K562 (cell line): ENCODE results near the gene COPE. TPM values are rescaled to one million over a fixed set of nuclear protein-coding genes. Genes with fewer than 3 reads are reported as not detected.

Experiments used
- BRF1 ChIP-seq: IDR thresholded peaks from 3 replicates; pipeline ENCODE4 v1.6.1; 2011; ENCODE audit warnings: borderline replicate concordance, mild to moderate bottlenecking; ENCODE audit not compliant: insufficient read length; ENCODE audit errors: extremely low read depth
- CREBBP ChIP-seq: IDR thresholded peaks from one replicate; pipeline ENCODE4 v1.6.1; 2012; ENCODE audit warnings: low read depth, mild to moderate bottlenecking, control low read depth, inconsistent platforms, low read length
- CTBP1 ChIP-seq: fragments of 450-650 bp; IDR thresholded peaks from 2 replicates; pipeline ENCODE4 v1.6.1; 2016; ENCODE audit warnings: borderline replicate concordance
- E2F4 ChIP-seq: sonication (generic); formaldehyde crosslinking; IDR thresholded peaks from 2 replicates; pipeline ENCODE4 v1.8.0; 2022; ENCODE audit warnings: mild to moderate bottlenecking, low read depth, missing genetic modification reagents
- EGR1 ChIP-seq: fragments of 450-650 bp; conservative IDR thresholded peaks from 2 replicates; pipeline ENCODE4 v1.6.1; 2017; ENCODE audit warnings: mild to moderate bottlenecking
- ELF4 ChIP-seq: fragments of 450-650 bp; formaldehyde crosslinking; IDR thresholded peaks from 2 replicates; pipeline ENCODE4 v1.4.0; 2022; ENCODE audit warnings: missing genetic modification characterization
- MAZ ChIP-seq, 2 experiments: fragments of 450-650 bp in 1 of 2; sonication (generic) in 1 of 2; formaldehyde crosslinking; IDR thresholded peaks in 1 of 2; conservative IDR thresholded peaks in 1 of 2; 2 replicates each; pipeline versions ENCODE4 v1.4.0 to v1.5.0; 2020; ENCODE audit warnings: mild to moderate bottlenecking in 1 of 2, missing genetic modification reagents in 1 of 2
- NBN ChIP-seq: fragments of 450-650 bp; IDR thresholded peaks from 2 replicates; pipeline ENCODE4 v1.6.1; 2016; ENCODE audit warnings: low read depth, mild to moderate bottlenecking
- NRF1 ChIP-seq, 2 experiments: fragments of 450-650 bp; IDR thresholded peaks in 1 of 2; conservative IDR thresholded peaks in 1 of 2; 2 replicates each; pipeline ENCODE4 v1.6.1; 2014; ENCODE audit warnings: mild to moderate bottlenecking in 2 of 2
- RB1 ChIP-seq: fragments of 450-650 bp; IDR thresholded peaks from 2 replicates; pipeline ENCODE4 v1.6.1; 2017; ENCODE audit warnings: low read depth, mild to moderate bottlenecking
- RBM39 ChIP-seq: fragments of 200-400 bp; formaldehyde crosslinking; optimal IDR thresholded peaks from 2 replicates; pipeline ENCODE3; 2018; ENCODE audit warnings: low read depth, low read length
- SMARCB1 ChIP-seq: IDR thresholded peaks from 2 replicates; pipeline ENCODE4 v1.6.1; 2011; ENCODE audit warnings: improper control_type of control experiment, low read depth; ENCODE audit not compliant: insufficient read length
- SRF ChIP-seq, 2 experiments: fragments of 250-450, 450-650 bp in 1 of 2; sonication (Bioruptor Pico) in 1 of 2; sonication (generic) in 1 of 2; formaldehyde crosslinking; IDR thresholded peaks; 2 replicates each; pipeline versions ENCODE4 v1.5.0 to v1.5.1; 2020 to 2022; ENCODE audit warnings: mild to moderate bottlenecking in 1 of 2, missing genetic modification reagents in 1 of 2
- ZKSCAN1 ChIP-seq: fragments of 150-350 bp; IDR thresholded peaks from 2 replicates; pipeline ENCODE4 v1.6.1; 2016; ENCODE audit warnings: low read depth, low read length
- polyA plus RNA-seq, 8 experiments: library from polyadenylated mRNA; depleted of rRNA in 4 of 8; stranded (reverse) in 5 of 8; unstranded in 3 of 8; fragments of >200 nt; fragmentation: Nextera tagmentation in 2 of 8; fragmentation: Illumina TruSeq in 1 of 8; extraction: Ambion mirVana in 2 of 8; extraction: Trizol in 1 of 8; gene quantifications; 2 replicates each; pipeline versions ENCODE4 v1.2.1 to v1.2.3, GENCODE V29; 2011 to 2014; ENCODE audit warnings: inconsistent platforms in 1 of 8, missing spikeins in 1 of 8
- total RNA-seq, 7 experiments: library from RNA; depleted of rRNA in 6 of 7; stranded (reverse); fragments of >200 nt in 6 of 7; fragmentation: Illumina TruSeq in 2 of 7; extraction: Trizol in 2 of 7; gene quantifications; 2 replicates each; pipeline versions ENCODE4 v1.2.1 to v1.2.3, GENCODE V29; 2011 to 2021; ENCODE audit warnings: low replicate concordance in 1 of 7
- TF ChIP-seq, protein P1 (sequence below), 3 experiments: fragments of 200-800 bp in 1 of 3; sonication (Bioruptor generic) in 1 of 3; sonication (generic) in 1 of 3; formaldehyde crosslinking in 1 of 3; IDR thresholded peaks; 2 replicates each; pipeline versions ENCODE4 v1.6.1 to v1.8.0; 2016 to 2022; ENCODE audit warnings: mild to moderate bottlenecking in 2 of 3, missing compliant biosample characterization in 2 of 3, missing genetic modification characterization in 2 of 3, missing genetic modification reagents in 1 of 3
- TF ChIP-seq, protein P2 (sequence below): sonication (generic); formaldehyde crosslinking; IDR thresholded peaks from 2 replicates; pipeline ENCODE4 v1.8.1; 2023; ENCODE audit warnings: mild to moderate bottlenecking, missing genetic modification reagents
- TF ChIP-seq, protein P3 (sequence below): fragments of 450-650 bp; IDR thresholded peaks from 2 replicates; pipeline ENCODE4 v1.6.1; 2016
- TF ChIP-seq, protein P4 (sequence below): fragments of 450-650 bp; formaldehyde crosslinking; conservative IDR thresholded peaks from 2 replicates; pipeline ENCODE4 v1.4.0; 2022; ENCODE audit warnings: mild to moderate bottlenecking, missing genetic modification characterization

COPE gene
- total and polyA plus RNA-seq, 9 of the 15 experiments (the other 6 are each of a cell fraction or from before 2014, with no cell fraction given): 5.8 to 273 (median 147) TPM

DNA sequence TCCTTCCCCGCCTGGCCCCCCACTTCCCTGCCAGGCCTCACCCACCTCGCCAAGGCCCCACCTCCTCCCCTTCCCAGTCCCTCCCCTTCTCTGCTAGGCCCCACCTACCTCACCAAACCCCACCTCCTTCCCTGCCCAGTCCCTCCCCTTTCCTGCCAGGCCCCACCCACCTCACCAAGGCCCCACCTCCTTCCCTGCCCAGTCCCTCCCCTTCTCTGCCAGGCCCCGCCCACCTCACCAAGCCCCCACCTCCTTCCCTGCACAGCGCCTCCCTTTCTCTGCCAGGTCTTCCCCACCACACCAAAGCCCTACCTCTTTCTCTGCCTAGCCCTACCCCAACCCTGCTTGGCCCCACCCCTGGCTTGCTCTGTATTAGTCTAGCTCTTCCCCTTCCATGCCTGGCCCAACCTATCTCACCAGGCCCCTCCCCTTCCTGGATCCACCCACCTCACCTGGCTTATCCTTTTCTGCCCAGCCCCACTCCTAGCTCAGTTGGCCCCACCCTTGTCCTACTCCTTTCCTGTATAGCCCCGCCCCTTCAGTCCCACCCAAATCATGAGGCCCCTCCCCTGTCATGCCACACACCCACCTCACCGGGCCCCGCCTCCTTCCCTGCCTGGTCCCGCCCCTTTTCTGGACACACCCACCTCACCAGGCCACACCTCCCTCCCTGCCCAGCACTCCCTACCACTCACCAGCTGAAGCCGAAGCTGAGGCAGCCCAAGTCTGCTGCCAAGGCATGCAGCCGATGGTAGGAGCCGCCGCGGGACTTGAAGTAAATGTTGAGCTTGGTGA is 39.4 kb downstream of the COPE start (continued):
- TF ChIP-seq CREBBP (no peak), NBN (0 out of 2 replicates have a peak, but pooled peaks have one; percentile 32), RB1 (no peak), ELF4 (CRISPR knock-in tag) (0 out of 2 replicates have a peak, but pooled peaks have one; percentile 26), SRF (CRISPR knock-in tag; IDR thresholded peaks at IDR 0.05) (0 out of 4 replicates have a peak, but pooled peaks of 1 of the 2 experiments have one; percentile 42), RBM39 (no peak), NRF1 (conservative IDR thresholded peaks at IDR 0.05 in 1 of 2, IDR thresholded peaks at IDR 0.05 in 1 of 2) (peak; percentile 21 to 41; a peak in 1 of 4 replicates), SMARCB1 (no peak), E2F4 (CRISPR knock-in tag) (no peak), CTBP1 (no peak), BRF1 (no peak), MAZ (CRISPR knock-in tag; conservative IDR thresholded peaks at IDR 0.05 in 1 of 2, IDR thresholded peaks at IDR 0.05 in 1 of 2) (peak in 1 of 2 experiments; percentile 59; a peak in 2 of 4 replicates), ZKSCAN1 (no peak), EGR1 (0 out of 2 replicates have a peak, but pooled peaks have one; percentile 4)
- TF ChIP-seq, protein P1, sequence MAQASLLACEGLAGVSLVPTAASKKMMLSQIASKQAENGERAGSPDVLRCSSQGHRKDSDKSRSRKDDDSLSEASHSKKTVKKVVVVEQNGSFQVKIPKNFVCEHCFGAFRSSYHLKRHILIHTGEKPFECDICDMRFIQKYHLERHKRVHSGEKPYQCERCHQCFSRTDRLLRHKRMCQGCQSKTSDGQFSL (CRISPR knock-in tag; IDR thresholded peaks at IDR 0.05): no peak
- TF ChIP-seq, protein P1 (tag; IDR thresholded peaks at IDR 0.05): no peak
- TF ChIP-seq, protein P2, sequence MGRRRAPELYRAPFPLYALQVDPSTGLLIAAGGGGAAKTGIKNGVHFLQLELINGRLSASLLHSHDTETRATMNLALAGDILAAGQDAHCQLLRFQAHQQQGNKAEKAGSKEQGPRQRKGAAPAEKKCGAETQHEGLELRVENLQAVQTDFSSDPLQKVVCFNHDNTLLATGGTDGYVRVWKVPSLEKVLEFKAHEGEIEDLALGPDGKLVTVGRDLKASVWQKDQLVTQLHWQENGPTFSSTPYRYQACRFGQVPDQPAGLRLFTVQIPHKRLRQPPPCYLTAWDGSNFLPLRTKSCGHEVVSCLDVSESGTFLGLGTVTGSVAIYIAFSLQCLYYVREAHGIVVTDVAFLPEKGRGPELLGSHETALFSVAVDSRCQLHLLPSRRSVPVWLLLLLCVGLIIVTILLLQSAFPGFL: no peak
- TF ChIP-seq, protein P3, sequence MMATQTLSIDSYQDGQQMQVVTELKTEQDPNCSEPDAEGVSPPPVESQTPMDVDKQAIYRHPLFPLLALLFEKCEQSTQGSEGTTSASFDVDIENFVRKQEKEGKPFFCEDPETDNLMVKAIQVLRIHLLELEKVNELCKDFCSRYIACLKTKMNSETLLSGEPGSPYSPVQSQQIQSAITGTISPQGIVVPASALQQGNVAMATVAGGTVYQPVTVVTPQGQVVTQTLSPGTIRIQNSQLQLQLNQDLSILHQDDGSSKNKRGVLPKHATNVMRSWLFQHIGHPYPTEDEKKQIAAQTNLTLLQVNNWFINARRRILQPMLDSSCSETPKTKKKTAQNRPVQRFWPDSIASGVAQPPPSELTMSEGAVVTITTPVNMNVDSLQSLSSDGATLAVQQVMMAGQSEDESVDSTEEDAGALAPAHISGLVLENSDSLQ: peak; percentile 83
- TF ChIP-seq, protein P4, sequence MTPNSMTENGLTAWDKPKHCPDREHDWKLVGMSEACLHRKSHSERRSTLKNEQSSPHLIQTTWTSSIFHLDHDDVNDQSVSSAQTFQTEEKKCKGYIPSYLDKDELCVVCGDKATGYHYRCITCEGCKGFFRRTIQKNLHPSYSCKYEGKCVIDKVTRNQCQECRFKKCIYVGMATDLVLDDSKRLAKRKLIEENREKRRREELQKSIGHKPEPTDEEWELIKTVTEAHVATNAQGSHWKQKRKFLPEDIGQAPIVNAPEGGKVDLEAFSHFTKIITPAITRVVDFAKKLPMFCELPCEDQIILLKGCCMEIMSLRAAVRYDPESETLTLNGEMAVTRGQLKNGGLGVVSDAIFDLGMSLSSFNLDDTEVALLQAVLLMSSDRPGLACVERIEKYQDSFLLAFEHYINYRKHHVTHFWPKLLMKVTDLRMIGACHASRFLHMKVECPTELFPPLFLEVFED (CRISPR knock-in tag): peak; percentile 66; the same call in 1 of the 2 replicates
